ENCODE measurements around the gene CCER1. TPM values are rescaled to one million over a fixed set of nuclear protein-coding genes. Genes with fewer than 3 reads are reported as not detected.
A peak's percentile ranks its signal among the peaks of the same experiment; 100 is the strongest.

Gene CCER1
- not detected in 3 replicates for total RNA-seq
- long read RNA-seq, result 0 reads

DNA sequence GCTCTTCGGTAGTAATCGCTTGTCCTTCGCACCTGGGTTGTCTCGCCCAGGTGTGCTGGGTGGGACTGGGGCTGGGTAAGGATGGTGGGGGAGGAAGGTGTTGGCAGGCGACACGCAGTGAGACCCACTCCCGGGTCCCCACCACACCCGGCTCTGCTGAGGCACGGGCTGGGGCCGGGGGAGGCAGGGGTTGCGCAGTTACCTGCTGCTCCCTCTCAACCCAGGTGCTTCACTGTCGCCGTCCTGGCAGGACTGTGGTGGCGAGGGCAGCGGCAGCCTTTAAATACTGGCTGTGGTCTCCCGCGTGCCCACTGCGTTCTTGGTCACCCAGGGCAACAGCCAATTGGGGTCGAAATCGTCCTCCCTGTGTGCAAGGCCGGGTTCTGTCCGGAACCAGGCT lies at the start of gene CCER1:
Gene CCER1 (minus strand): TSS at position 256 of the 400 bp plus-strand sequence. CDS start 434 bp downstream, outside the sequence.
- H3K27ac Mint-ChIP-seq (ENCODE audit: unreplicated experiment), result no peak within 1 kb of the TSS
- H3K9me3 Mint-ChIP-seq (ENCODE audit: low read depth), result no peaks in the 10 kb centered on the region
- H3K4me3 Mint-ChIP-seq (ENCODE audit: unreplicated experiment), result no peak within 1 kb of the TSS
- no peaks in the 10 kb centered on the region for H3K36me3 Mint-ChIP-seq (ENCODE audit: low read depth)
- H3K27me3 Mint-ChIP-seq (ENCODE audit: low read depth), result no peaks in the 10 kb centered on the region
- DNase-seq (ENCODE audit: low spot score), result peak; percentile 80
- H3K4me1 Mint-ChIP-seq (ENCODE audit: low read depth), result peaks cover 3% of the 10 kb centered on the region
- no peak for TF ChIP-seq CTCF (IDR thresholded peaks at IDR 0.05)

GRCh38 chr12:91003737-91004136 lies 48.8 kb upstream of the CCER1 start:
- Mint-ChIP-seq H3K36me3 (ENCODE audit: low read depth) (no peaks in the 10 kb centered on the region), H3K9me3 (ENCODE audit: low read depth) (peaks cover 2% of the 10 kb centered on the region), H3K27me3 (ENCODE audit: low read depth) (no peaks in the 10 kb centered on the region), H3K4me1 (ENCODE audit: low read depth) (peaks cover 8% of the 10 kb centered on the region), H3K4me3 (ENCODE audit: unreplicated experiment) (no peak overlapping the region), H3K27ac (ENCODE audit: unreplicated experiment) (no peak overlapping the region)
- DNase-seq (ENCODE audit: low spot score), result no peak
- TF ChIP-seq CTCF (IDR thresholded peaks at IDR 0.05), result no peak

GRCh38 chr12:91001306-91001705 lies 46.3 kb upstream of the CCER1 start:
- H3K36me3 Mint-ChIP-seq (ENCODE audit: low read depth), result no peaks in the 10 kb centered on the region
- no peaks in the 10 kb centered on the region for H3K9me3 Mint-ChIP-seq (ENCODE audit: low read depth)
- no peak for DNase-seq (ENCODE audit: low spot score)
- H3K4me3 Mint-ChIP-seq (ENCODE audit: unreplicated experiment), result no peak overlapping the region
- no peak for TF ChIP-seq CTCF (IDR thresholded peaks at IDR 0.05)
- no peaks in the 10 kb centered on the region for H3K27me3 Mint-ChIP-seq (ENCODE audit: low read depth)
- H3K4me1 Mint-ChIP-seq (ENCODE audit: low read depth), result peaks cover 8% of the 10 kb centered on the region
- H3K27ac Mint-ChIP-seq (ENCODE audit: unreplicated experiment), result no peak overlapping the region

- no peak for TF ChIP-seq CTCF (IDR thresholded peaks at IDR 0.05)
- Mint-ChIP-seq H3K4me3 (ENCODE audit: unreplicated experiment) (no peak overlapping the region), H3K27me3 (ENCODE audit: low read depth) (no peaks in the 10 kb centered on the region), H3K36me3 (ENCODE audit: low read depth) (no peaks in the 10 kb centered on the region), H3K9me3 (ENCODE audit: low read depth) (no peaks in the 10 kb centered on the region), H3K4me1 (ENCODE audit: low read depth) (peaks cover 9% of the 10 kb centered on the region), H3K27ac (ENCODE audit: unreplicated experiment) (peak overlapping the region; percentile 8)
- no peak for DNase-seq (ENCODE audit: low spot score)
Measured at GRCh38 chr12:90999966-91000365, 45.0 kb upstream of the CCER1 start.

GRCh38 chr12:90999527-90999926 lies 44.6 kb upstream of the CCER1 start:
- Mint-ChIP-seq H3K4me1 (ENCODE audit: low read depth) (peaks cover 14% of the 10 kb centered on the region), H3K36me3 (ENCODE audit: low read depth) (no peaks in the 10 kb centered on the region), H3K27ac (ENCODE audit: unreplicated experiment) (no peak overlapping the region), H3K9me3 (ENCODE audit: low read depth) (no peaks in the 10 kb centered on the region), H3K4me3 (ENCODE audit: unreplicated experiment) (no peak overlapping the region), H3K27me3 (ENCODE audit: low read depth) (no peaks in the 10 kb centered on the region)
- DNase-seq (ENCODE audit: low spot score), result no peak
- TF ChIP-seq CTCF (IDR thresholded peaks at IDR 0.05), result no peak

All from chondrocyte (in vitro differentiated cells).